ENCODE measurements around the gene CLSTN3.
"Not testable (repeated sequence)": the region's sequence is repeated elsewhere in the genome, so short reads cannot be mapped to it uniquely, and the experiment has no call there.

The CLSTN3 gene

DNA sequence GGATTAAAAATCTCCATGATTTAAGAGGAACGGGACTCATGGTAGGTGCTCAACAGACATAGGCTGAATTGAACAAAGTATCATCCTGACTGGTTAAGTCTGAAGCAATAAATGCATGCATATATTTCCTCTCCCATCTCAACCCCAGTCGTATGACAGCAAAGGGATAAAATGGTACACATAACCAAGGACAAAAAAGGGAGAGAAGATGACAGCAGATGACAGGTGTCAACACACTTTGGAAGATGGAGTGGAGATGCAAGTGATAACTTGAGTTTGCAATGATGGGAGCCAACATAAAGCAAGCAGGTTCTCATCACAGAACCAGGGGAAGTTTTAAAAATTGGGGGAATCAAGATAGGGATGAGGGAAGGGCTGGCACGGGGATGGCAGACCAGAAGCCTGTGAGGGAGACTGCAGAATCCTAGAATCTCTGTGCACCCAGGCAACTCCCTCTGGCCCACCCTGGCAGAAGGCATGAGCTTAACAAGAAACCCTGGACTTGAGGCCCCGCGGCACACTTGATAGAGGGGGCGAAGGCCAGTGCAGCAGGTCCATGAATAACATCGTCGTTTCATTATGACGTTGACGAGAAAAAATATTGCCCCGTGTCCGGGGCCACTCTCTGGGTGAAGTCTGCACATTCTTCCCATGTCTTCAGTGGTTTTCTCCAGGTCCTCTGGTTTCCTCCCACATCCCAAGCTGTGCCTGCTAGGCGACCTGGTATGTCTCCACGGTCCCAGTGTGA, 26.2 kb upstream of the CLSTN3 start:
- DNase-seq, result no peak

DNA sequence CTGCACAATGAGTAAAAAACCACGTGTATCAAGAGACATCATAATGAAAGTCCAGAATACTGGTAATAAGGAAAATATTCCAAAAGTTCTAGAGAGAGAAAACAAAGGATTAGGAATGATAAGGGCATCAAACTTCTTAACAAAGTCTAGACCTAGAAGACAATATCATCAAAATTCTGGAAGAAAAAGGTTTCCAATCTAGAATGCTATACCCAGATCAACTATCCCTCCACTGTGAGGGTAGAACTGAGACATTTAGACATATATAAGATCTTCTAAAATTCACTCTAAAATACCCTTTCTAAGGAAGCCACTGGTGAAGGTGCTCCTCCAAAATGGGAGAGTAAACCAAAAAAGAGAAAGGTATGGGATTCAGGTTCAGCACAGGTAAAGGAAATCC, 24.1 kb upstream of the CLSTN3 start:
- DNase-seq, result no peak

DNA sequence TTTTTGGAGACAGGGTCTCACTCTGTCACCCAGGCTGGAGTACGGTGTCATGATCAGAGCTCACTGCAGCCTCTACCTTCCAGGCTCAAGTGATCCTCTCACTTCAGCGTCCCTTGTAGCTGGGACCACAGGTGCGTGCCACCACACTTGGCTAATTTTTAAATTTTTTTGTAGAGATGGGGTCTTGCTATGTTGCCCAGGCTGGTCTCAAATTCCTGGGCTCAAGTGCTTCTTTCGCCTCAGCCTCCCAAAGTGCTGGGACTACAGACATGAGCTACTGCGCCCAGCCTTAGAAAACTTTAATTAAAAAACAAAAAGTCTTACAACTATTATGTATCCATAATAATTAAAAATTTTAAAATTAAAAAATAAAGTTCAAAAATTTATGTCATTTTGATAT, 23.0 kb upstream of the CLSTN3 start:
- not testable (repeated sequence) for DNase-seq

DNA sequence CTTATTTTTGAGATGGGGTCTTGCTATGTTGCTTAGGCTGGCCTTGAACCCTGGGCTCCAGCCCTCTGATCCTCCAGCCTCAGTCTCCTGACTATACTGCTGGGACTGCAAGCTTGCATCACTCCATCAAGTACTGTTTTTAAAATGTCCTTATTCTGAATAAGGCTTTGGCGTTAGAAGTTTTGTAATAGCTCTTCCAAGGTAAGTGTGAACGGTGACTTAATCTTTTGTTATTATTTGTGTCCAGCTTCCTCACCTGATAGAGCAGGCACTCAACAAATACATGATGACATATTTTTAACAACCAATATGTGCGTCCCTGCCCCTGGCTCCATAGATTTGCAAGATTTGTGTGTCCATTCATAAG, 22.6 kb upstream of the CLSTN3 start:
- no peak for DNase-seq

DNA sequence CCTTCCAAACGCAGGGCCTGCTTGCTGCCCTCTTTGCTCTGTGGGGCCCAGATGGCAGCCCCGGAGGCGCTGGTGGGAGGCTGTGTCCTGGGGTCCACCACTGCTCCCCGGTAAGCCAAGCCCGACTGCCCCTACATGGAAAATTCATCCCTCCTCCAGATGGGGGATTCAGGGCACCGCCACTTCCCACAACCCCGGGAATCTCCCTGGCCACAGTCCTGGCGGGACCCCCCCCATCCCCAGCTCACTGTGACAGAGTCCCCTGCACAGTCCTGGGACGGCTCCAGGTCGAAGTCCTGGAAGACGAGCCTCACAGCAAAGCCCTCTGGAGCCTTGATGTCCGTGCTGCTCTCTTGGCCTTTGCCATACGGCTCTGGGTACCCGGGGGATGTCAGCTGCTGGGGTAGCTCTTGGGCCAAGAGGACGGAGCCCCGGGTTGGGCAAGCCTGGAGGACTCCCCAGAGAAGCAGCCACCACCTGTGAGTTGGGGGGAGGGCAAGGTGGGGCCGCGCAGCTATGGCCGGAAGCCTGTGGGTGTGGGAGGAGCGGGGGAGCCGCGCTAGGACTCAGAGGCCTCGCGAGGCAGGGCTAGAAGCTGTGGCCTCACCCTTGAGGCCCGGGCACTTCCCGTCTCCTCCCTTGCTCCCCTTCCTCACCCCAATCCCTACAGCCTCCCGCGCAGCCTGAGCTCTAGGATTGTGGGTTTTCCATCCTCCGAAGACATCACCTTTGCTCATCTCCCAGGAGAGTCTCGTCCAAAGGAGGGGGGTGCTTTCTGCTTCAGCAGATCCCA, 22.0 kb upstream of the CLSTN3 start:
- DNase-seq, result peak; percentile 78

DNA sequence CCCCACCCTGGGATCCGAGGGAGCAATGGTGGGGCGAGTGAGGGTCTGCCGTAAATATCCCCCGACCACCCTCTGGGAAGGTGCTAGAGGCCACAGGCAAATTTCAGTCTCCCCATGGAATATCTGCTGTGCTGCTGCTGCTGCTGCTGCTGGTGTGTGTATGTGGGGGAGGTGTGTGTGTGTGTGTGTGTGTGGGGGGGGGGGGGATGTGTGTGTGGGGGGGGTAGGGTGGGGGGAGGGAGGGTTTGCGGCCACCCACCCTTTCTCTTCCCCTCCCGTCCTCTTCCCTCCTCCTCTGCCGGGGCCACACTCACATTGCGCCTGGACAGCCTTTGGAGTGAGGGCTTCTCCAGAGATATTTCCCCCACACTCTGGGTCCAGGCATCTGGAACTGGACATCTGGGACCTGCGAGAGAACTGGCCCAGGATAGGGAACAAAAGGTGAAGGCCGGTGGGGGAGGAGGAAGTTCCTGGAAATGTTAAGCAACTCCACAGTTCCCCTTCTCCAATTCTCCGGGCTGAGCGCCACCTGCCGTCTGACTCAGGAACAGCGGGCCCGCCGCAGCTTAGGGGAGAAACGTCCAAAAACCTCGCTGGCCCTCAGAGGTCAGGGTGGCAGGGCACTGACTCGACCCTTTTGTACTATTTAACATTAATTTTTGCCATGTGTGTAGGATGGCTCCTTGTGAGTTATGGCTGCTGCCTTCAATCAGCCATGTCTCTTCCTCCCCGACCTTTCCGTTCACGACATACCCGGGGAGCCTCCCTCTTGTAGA, 21.2 kb upstream of the CLSTN3 start, which contains the start of gene C1RL:
C1RL (minus strand) TSS at position 419 of the 776 bp plus-strand sequence; CDS start at position 385, 34 bp downstream.
- peak; percentile 84 for DNase-seq

DNA sequence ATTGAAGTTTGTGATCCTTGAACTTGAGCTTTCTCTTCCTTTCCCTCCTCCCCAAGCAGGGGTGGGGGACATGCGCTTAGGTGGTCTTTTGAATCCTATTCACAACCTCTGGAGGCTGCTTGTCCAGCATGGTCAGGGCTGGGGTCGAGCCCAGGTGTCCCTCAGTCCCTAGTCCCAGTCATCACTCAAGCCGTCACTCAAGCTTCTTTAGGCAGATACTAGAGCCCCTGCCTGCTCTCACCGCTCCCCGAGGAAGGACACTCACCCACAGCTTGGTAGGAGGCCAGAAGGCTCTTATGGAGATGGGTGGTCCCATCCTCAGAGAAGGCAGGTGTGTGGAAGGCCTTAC, 20.6 kb upstream of the CLSTN3 start:
- DNase-seq, result no peak

DNA sequence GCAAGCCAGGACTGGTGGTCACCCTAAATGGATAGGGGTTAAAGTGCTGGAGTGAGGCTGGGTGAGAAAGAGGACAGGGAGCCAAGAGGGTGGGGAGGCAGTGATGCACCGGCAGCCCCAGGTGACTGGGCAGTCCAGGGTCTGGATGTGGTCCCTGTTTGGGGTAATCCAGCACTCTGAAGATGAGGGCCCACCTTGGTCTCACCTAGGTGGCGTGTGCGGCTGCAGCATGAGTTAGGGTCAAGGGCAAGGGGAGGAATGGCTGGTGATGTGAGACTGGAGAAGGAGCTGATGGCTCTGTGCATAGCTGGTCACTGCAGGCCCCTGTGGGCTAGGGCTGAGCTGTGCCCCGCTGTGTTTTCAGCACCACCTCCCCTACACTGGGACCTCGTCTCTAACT, 19.5 kb upstream of the CLSTN3 start:
- no peak for DNase-seq

DNA sequence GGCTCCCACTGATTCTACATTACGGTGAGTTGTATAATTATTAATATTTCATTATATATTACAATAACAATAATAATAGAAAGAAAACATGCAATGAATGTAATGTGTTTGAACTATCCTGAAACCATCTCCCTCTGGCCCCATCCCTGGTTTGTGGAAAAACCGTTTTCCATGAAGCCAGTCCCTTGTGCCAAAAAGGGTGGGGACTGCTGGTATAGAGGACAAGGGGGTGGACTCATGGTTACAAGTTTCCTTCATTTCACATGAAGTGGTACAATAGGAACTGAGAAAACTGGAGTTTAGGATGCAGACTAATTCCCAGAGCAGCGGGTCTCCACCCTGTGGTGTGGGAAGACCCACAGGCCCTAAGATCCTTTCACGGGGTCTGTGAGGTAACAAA, 18.1 kb upstream of the CLSTN3 start:
- no peak for DNase-seq

DNA sequence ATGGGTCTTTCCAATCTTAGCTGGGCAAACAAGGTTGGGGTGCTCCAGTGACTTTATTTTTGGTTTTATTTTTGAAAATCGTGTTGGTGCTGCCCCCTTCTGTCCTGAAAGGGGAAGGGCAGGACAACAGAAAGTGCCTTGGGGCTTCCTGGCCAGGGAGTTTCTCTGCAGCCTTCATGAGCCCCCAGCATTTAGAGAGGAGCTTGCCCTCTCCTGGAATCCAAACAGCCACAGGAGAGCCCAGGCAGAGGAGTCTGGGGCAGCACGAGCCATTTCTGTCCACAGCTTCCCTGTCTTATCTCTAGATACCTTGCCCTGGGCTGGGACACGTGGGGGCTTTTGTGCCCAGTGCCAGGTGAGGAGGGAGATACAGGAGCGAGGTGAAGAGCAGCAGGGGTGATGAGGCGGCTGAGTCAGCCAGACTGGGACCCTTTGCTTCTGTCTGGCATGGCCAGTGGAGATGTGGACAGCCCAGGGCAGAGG, 16.7 kb upstream of the CLSTN3 start:
- DNase-seq, result peak; percentile 47

DNA sequence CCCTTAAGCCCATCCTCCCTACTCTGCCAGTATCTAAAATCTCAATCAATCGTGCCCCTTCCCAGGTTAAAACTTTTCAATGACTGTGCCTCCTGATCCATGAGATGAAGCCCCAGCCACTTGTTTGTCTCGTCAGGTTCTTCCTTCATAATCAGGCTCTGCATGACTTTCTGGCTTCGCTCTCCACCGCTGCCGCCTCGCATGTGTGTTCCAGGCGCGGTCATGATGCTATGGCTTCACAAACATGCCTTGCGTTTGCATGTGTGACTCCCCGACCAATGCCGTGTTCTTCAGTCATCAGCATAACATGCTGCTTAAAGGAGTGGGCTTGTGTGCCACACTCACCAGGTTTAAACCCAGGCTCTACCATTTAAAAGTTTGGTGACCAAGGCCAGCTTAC, 16.2 kb upstream of the CLSTN3 start:
- DNase-seq, result no peak

DNA sequence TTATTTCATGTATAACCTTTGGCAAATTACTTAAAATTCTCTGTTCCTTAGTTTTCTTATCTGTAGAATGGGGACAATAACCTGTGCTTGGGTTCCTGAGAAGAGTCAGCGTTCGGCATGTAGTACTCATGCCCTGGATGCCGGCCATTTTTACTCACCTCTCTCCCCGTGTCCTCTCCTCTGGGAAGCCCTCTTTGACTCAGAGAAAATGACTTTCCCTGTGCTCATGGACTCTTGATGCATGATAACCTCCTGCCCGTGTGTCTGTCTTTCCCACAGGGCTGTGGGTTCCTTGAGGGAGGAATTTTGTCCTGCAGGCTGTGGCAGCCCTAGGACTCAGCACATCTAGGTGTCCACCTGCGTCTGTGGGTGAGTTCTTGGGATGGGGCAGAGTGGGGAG, 15.3 kb upstream of the CLSTN3 start:
- no peak for DNase-seq

DNA sequence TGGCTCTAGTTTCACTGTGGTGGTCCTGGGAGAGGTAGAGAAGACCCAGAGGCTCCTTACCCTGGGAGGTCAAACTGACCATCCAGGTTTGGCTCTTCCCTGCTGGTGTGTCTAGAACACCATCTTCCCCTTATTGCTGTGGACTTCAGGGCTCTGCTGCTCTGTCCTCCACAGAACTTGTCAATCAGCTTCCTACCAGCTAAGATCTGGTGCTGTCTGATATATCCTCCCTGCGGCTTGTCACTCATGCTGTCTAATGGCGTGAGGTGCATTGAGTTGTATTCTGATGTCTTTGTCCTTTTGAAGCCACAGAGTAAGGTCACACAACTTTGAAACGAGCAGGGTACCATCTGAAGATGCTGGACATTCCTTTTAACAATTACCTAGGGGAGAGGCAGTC, 14.0 kb upstream of the CLSTN3 start:
- no peak for DNase-seq

DNA sequence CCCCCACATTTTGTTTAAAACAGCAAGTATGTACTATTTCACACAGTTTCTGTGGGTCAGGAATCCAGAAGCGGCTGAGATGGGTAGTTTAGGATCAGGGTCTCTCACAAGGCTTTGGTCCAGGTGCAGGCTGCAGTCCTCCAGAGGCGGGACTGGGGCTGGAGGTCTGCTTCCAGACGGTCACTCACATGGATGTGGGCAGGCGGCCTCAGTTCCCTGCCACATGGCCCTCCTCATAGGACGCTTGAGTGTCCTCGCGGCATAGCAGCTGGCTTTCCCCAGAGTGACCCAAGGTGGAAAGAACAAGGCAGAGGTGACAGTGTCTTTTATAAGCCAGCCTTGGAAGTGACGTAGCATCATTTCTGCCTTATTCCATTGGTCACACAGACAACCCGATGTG, 13.3 kb upstream of the CLSTN3 start:
- no peak for DNase-seq

DNA sequence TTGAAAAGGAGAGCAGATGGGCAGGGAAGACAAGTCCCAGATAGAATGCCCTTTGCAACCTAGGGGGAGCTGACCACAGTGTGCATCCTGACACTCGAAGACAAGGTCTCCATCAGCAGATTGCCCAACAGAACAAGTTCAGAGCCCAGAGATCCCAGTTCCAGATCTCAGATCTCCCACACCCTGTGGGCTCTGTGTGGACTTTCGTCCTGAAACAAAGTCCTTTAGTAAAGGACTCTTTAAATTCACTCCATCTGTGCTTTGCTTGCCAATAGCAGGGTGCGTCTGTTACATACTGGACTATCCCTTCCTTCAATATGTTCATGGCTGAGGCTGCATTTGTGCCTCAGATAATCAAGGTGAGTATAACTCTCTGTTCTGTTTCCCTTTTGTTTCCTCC, 12.5 kb upstream of the CLSTN3 start:
- DNase-seq, result no peak

DNA sequence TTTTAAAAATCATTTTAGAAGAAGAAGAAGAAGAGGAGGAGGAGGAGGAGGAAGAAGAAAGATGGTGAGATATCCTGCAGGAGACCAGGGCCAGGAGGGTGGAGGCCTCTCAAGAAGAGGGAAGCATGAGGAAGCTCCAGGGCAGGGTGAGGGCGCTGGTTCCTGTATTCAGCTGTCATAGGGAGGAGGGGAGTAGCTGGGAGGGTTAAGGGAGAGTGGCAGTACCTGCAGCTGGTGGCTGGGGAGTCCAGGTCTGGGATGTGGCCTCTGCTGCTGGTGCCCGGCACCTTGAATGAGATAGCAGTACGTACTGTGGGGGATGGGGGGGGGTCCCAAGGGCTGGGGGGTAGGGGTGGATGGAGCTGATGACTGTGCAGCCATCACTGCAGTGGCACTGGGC, 11.3 kb upstream of the CLSTN3 start:
- DNase-seq, result no peak

DNA sequence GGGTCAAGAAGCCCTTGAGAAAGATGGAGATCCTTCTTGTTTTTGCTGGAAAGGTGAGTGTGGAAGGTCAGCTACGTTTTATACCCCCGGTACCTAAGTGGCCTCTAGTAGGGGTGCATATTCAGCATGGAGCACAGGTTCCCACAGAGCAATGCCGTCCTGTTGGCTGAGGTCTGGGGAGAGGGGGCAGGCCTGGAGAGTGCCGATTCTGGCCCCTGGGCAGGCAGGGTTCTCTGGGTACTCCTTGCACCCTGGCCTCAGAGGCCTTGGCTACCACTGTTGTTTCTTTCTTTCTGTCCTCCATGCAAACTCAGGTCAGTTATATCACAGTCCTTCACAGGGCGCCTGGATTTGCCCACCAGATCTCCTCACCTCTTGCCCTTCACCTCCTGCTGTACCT, 10.0 kb upstream of the CLSTN3 start:
- no peak for DNase-seq

DNA sequence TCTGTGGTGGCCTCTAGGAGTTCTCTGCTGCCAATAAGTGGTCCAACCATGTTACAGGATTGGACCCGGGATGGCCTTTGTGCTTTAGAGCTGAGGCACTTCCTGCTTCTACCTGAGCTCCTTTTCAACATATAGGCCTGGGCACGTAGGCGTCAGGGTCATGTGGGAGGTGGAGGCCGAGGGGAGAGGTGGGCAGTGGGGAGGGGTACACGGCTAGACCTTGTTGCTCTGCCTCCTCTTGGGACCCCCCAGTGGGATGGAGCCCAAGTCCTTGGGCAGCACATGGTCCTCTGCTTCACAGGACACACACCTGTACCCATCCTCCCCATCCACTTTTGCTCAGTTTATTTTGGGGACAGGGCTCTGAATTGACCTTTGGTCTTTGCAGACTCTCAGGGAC, 8.8 kb upstream of the CLSTN3 start:
- no peak for DNase-seq

DNA sequence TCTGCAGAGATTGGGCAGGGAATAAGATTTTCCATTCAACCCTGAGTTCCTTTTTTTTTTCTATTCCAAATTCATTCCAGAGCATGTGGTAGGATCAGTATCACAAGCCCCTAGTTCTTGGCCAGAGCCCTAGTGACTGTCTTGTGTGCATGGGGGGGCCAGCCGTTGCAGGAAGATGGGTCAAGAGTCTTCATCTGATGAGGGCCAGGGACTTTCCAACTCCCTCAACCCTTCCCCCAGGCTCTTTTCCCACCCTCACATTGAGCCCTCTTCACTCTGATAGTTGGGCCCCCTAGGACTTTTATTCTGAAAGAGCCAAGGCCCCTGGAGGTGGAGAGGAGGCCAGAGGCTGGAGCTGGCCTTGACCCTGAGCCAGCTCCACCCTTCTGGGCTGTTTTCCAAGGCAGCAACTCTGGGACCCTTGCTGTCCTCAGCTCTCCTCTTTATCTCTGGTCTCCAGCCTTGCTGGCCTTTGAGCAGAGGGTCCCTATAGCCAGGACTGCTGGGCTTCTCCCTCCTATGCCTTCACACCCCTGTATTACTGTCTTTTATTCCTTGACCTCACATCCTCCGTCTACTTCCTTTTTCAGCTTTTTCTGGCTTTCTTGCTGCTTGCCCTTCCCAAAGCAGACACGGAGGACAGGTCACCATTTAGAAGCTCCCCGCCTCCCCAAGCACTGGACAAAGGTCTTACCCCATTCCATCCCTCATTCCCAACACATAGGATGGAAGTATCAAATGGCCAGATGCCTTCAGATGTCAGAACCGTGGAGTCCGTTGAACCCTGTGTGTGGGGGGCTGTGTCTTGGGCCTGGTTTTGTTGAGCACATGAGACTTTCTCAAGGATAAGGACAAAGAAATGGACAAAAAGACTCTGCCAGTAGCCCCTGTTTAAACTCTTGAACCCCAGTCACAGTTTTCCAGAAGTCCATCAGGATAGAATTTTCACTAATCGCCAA, 7.1 kb upstream of the CLSTN3 start:
- no peak for DNase-seq

DNA sequence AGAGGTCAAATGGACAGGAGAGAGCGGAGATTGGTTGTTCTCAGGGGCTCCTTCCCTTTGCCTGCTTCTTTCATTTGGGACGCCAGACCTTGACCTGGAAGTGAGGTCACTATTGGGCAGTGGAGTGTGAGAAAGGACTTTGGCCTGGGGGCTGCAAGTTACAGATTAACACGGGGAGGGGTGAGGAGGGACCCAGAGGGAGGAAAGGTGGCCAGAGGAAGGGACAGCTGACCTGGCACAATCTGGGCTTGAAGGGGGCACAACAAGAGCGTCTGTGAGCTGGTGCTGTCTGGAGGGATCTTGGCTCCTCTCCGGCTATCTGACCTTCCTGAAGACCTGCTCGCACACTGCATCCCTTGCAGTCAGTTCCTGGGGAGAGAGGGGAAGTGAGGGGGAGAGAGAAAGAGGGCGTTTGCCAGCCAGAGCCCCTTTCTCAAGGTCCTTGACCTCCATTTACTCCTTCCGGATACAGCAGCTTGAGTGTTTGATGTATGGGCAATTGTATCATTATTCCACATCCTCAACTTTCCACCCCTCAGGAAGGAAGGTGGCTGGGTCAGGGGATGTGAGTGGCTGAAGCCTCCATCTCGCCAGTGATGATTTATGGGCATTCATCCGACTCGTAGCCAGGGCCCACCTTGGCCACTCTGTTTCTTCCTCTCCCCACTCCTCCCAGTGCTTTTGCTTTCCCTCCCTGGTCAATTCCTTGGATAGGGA, 6.2 kb upstream of the CLSTN3 start:
- no peak for DNase-seq

DNA sequence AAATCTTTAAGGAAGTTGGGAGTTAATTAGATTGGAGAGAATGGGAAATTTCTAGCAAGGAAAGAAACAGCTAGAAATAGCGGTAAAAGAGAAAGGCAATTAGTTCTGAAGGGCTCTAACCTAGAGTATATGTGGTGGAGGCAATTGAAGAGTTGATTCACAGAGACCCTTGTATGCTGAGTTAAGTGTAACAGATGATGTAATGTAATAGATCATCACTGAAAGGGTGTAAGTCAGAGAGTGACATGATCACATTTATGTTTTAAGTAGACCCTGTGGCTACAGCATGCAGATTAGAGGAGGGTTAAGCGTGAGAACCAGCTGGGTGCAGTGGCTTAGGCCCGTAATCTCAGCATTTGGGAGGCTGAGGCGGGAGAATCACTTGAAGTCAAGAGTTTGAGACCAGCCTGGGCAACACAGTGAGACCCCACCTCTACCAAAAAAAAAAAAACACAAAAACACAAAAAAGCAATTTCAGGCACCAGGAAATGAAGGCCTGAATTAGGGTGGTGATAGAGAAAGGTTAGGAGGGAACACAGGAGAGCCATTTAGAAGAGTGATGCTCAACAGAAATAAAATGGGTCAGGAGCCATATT, 4.4 kb upstream of the CLSTN3 start:
- DNase-seq, result no peak
